ENCODE results near the gene TMPRSS15. TPM values are rescaled to one million over a fixed set of nuclear protein-coding genes. Genes with fewer than 3 reads are reported as not detected.

TMPRSS15 gene
- total RNA-seq, 1 donor from 2014 or later: not detected

- no peaks in the 10 kb centered on the region for H3K36me3 Mint-ChIP-seq (ENCODE audit: low read depth)
- no peaks in the 10 kb centered on the region for H3K9me3 Mint-ChIP-seq
- no peak for TF ChIP-seq CTCF (conservative IDR thresholded peaks at IDR 0.05)
- no peak for DNase-seq (ENCODE audit: low read depth, low spot score)
- no peak overlapping the region for H3K4me3 Mint-ChIP-seq
- no peaks in the 10 kb centered on the region for H3K27me3 Mint-ChIP-seq (ENCODE audit: low read depth)
- H3K4me1 Mint-ChIP-seq: no peaks in the 10 kb centered on the region
- H3K27ac Mint-ChIP-seq (ENCODE audit: unreplicated experiment): no peak overlapping the region
Measured at GRCh38 chr21:18370301-18370700, 33.3 kb downstream of the TMPRSS15 start.

- H3K9me3 Mint-ChIP-seq: no peaks in the 10 kb centered on the region
- no peak for DNase-seq (ENCODE audit: low read depth, low spot score)
- H3K4me3 Mint-ChIP-seq: no peak overlapping the region
- H3K4me1 Mint-ChIP-seq: no peaks in the 10 kb centered on the region
- TF ChIP-seq CTCF (conservative IDR thresholded peaks at IDR 0.05): peak; percentile 60
- H3K27ac Mint-ChIP-seq (ENCODE audit: unreplicated experiment): no peak overlapping the region
- H3K27me3 Mint-ChIP-seq (ENCODE audit: low read depth): no peaks in the 10 kb centered on the region
- no peaks in the 10 kb centered on the region for H3K36me3 Mint-ChIP-seq (ENCODE audit: low read depth)
Measured at GRCh38 chr21:18369115-18369514, 34.5 kb downstream of the TMPRSS15 start.

- Mint-ChIP-seq H3K4me3 (no peak overlapping the region), H3K27ac (ENCODE audit: unreplicated experiment) (no peak overlapping the region), H3K36me3 (ENCODE audit: low read depth) (no peaks in the 10 kb centered on the region), H3K4me1 (no peaks in the 10 kb centered on the region), H3K27me3 (ENCODE audit: low read depth) (no peaks in the 10 kb centered on the region), H3K9me3 (no peaks in the 10 kb centered on the region)
- no peak for DNase-seq (ENCODE audit: low read depth, low spot score)
- no peak for TF ChIP-seq CTCF (conservative IDR thresholded peaks at IDR 0.05)
Measured at GRCh38 chr21:18368205-18368604, 35.4 kb downstream of the TMPRSS15 start.

- no peak for TF ChIP-seq CTCF (conservative IDR thresholded peaks at IDR 0.05)
- H3K4me1 Mint-ChIP-seq: no peaks in the 10 kb centered on the region
- no peak overlapping the region for H3K27ac Mint-ChIP-seq (ENCODE audit: unreplicated experiment)
- DNase-seq (ENCODE audit: low read depth, low spot score): no peak
- peaks cover 3% of the 10 kb centered on the region for H3K9me3 Mint-ChIP-seq
- H3K36me3 Mint-ChIP-seq (ENCODE audit: low read depth): no peaks in the 10 kb centered on the region
- H3K4me3 Mint-ChIP-seq: no peak overlapping the region
- no peaks in the 10 kb centered on the region for H3K27me3 Mint-ChIP-seq (ENCODE audit: low read depth)
Measured at GRCh38 chr21:18356801-18357200, 46.8 kb downstream of the TMPRSS15 start.

- Mint-ChIP-seq H3K4me3 (no peak overlapping the region), H3K9me3 (peaks cover 2% of the 10 kb centered on the region), H3K36me3 (ENCODE audit: low read depth) (no peaks in the 10 kb centered on the region), H3K27ac (ENCODE audit: unreplicated experiment) (no peak overlapping the region), H3K27me3 (ENCODE audit: low read depth) (no peaks in the 10 kb centered on the region), H3K4me1 (peaks cover 4% of the 10 kb centered on the region)
- no peak for DNase-seq (ENCODE audit: low read depth, low spot score)
- TF ChIP-seq CTCF (conservative IDR thresholded peaks at IDR 0.05): no peak
Measured at GRCh38 chr21:18354947-18355346, 48.6 kb downstream of the TMPRSS15 start.

- no peak overlapping the region for H3K4me3 Mint-ChIP-seq
- peak overlapping the region; percentile 51 for H3K27ac Mint-ChIP-seq (ENCODE audit: unreplicated experiment)
- H3K36me3 Mint-ChIP-seq (ENCODE audit: low read depth): no peaks in the 10 kb centered on the region
- DNase-seq (ENCODE audit: low read depth, low spot score): no peak
- H3K27me3 Mint-ChIP-seq (ENCODE audit: low read depth): no peaks in the 10 kb centered on the region
- no peak for TF ChIP-seq CTCF (conservative IDR thresholded peaks at IDR 0.05)
- peaks cover 4% of the 10 kb centered on the region for H3K4me1 Mint-ChIP-seq
- peaks cover 2% of the 10 kb centered on the region for H3K9me3 Mint-ChIP-seq
Measured at GRCh38 chr21:18350216-18350615, 53.4 kb downstream of the TMPRSS15 start.

Measured in neural crest cell (in vitro differentiated cells).